Neural cell (in vitro differentiated cells): ENCODE data around the gene RNPEPL1. TPM values are rescaled to one million over a fixed set of nuclear protein-coding genes. Genes with fewer than 3 reads are reported as not detected.
A peak's percentile ranks its signal among the peaks of the same experiment; 100 is the strongest.

Source experiments
- H2AFZ ChIP-seq: fragments of 200-600, 300-800 bp; sonication (generic), shearing (Covaris generic); 2 replicates; pipeline ENCODE4 v1.6.0; 2014; ENCODE audit warnings: low read depth, mild to moderate bottlenecking, antibody characterized with exemption, low read length, moderate library complexity
- H3F3A ChIP-seq: fragments of 200-600 bp; shearing (Covaris generic); 2 replicates; pipeline ENCODE4 v1.6.1; 2016; ENCODE audit warnings: mild to moderate bottlenecking, moderate library complexity, mixed read lengths, antibody characterized with exemption, low read length; ENCODE audit not compliant: insufficient read depth, poor library complexity, severe bottlenecking
- H3K27ac ChIP-seq: fragments of 200-600, 300-800 bp; sonication (generic), shearing (Covaris generic); 2 replicates; pipeline ENCODE4 v1.5.1; 2014; ENCODE audit warnings: mild to moderate bottlenecking, low read length, moderate library complexity
- H3K27me3 ChIP-seq: fragments of 300-800, 200-600 bp; sonication (generic), shearing (Covaris generic); 2 replicates; pipeline ENCODE4 v1.6.0; 2014; ENCODE audit warnings: mild to moderate bottlenecking, low read depth, low read length, moderate library complexity; ENCODE audit not compliant: insufficient read depth
- H3K36me3 ChIP-seq: fragments of 300-800, 200-600 bp; sonication (generic), shearing (Covaris generic); 2 replicates; pipeline ENCODE4 v1.5.1; 2014; ENCODE audit warnings: mild to moderate bottlenecking, antibody characterized with exemption, low read length, moderate library complexity; ENCODE audit not compliant: insufficient read depth
- H3K4me2 ChIP-seq: fragments of 300-800, 200-600 bp; sonication (generic), shearing (Covaris generic); 2 replicates; pipeline ENCODE4 v1.6.0; 2014; ENCODE audit warnings: mild to moderate bottlenecking, low read length
- H3K4me3 ChIP-seq: fragments of 300-800, 200-600 bp; sonication (generic), shearing (Covaris generic); 2 replicates; pipeline ENCODE4 v1.5.1; 2014; ENCODE audit warnings: mild to moderate bottlenecking, low read length, moderate library complexity
- H3K79me2 ChIP-seq: fragments of 200-600 bp; shearing (Covaris generic); replicated peaks from 2 replicates; pipeline ENCODE4 v1.6.0; 2014; ENCODE audit warnings: mild to moderate bottlenecking, low read length, moderate library complexity; ENCODE audit not compliant: insufficient read depth
- H3K9ac ChIP-seq: fragments of 300-800, 200-600 bp; sonication (generic), shearing (Covaris generic); 2 replicates; pipeline ENCODE4 v1.6.1; 2016; ENCODE audit warnings: mild to moderate bottlenecking, low read length, mixed read lengths
- H3K9me2 ChIP-seq: fragments of 200-600 bp; shearing (Covaris generic); 2 replicates; pipeline ENCODE4 v1.6.1; 2016; ENCODE audit warnings: mild to moderate bottlenecking, low read length, mixed read lengths; ENCODE audit not compliant: insufficient read depth
- H3K9me3 ChIP-seq: fragments of 200-600, 300-800 bp; sonication (generic), shearing (Covaris generic); 2 replicates; pipeline ENCODE4 v1.6.1; 2016; ENCODE audit warnings: mild to moderate bottlenecking, mixed run types, low read length, moderate library complexity, mixed read lengths
- H4K20me1 ChIP-seq: fragments of 200-600 bp; shearing (Covaris generic); 2 replicates; pipeline ENCODE4 v1.6.1; 2016; ENCODE audit warnings: mild to moderate bottlenecking, mixed run types; ENCODE audit not compliant: insufficient read depth
- CTCF ChIP-seq: fragments of 450-650 bp; IDR thresholded peaks from 2 replicates; pipeline ENCODE4 v1.5.1; 2014; ENCODE audit warnings: antibody characterized with exemption, mild to moderate bottlenecking, moderate library complexity; ENCODE audit not compliant: poor library complexity, severe bottlenecking
- EP300 ChIP-seq: fragments of 450-650 bp; conservative IDR thresholded peaks from 2 replicates; pipeline ENCODE4 v1.6.1; 2014; ENCODE audit warnings: antibody characterized with exemption, mild to moderate bottlenecking, moderate library complexity; ENCODE audit not compliant: poor library complexity, severe bottlenecking
- EZH2 ChIP-seq: fragments of 200-600, 300-800 bp; shearing (Covaris generic), sonication (generic); IDR thresholded peaks from 2 replicates; pipeline ENCODE4 v1.6.1; 2014; ENCODE audit warnings: antibody characterized with exemption, low read length, borderline replicate concordance, mild to moderate bottlenecking; ENCODE audit not compliant: insufficient read depth, poor library complexity, severe bottlenecking
- MXI1 ChIP-seq: fragments of 450-650 bp; conservative IDR thresholded peaks from 2 replicates; pipeline ENCODE4 v1.6.1; 2014; ENCODE audit warnings: antibody characterized with exemption, mild to moderate bottlenecking; ENCODE audit not compliant: poor library complexity, severe bottlenecking
- POLR2AphosphoS5 ChIP-seq: IDR thresholded peaks from 2 replicates; pipeline ENCODE4 v1.6.1; 2012
- RAD21 ChIP-seq: fragments of 450-650 bp; conservative IDR thresholded peaks from 2 replicates; pipeline ENCODE4 v1.6.1; 2014; ENCODE audit warnings: antibody characterized with exemption, mild to moderate bottlenecking, moderate library complexity
- SMC3 ChIP-seq: fragments of 450-650 bp; conservative IDR thresholded peaks from 2 replicates; pipeline ENCODE4 v1.6.1; 2014; ENCODE audit warnings: antibody characterized with exemption, mild to moderate bottlenecking, moderate library complexity; ENCODE audit not compliant: poor library complexity
- TAF1 ChIP-seq: IDR thresholded peaks from 2 replicates; pipeline ENCODE4 v1.6.1; 2012; ENCODE audit warnings: low read depth
- polyA plus RNA-seq: library from polyadenylated mRNA; depleted of rRNA; stranded (reverse); fragments of >200 nt; gene quantifications from 2 replicates; pipeline ENCODE4 v1.2.3, GENCODE V29; 2014
- TF ChIP-seq, protein P1 (sequence below): IDR thresholded peaks from 2 replicates; pipeline ENCODE4 v1.6.1; 2012; ENCODE audit warnings: borderline replicate concordance

The RNPEPL1 gene
- polyA plus RNA-seq, 1 donor from 2014 or later: 16.1 TPM

DNA sequence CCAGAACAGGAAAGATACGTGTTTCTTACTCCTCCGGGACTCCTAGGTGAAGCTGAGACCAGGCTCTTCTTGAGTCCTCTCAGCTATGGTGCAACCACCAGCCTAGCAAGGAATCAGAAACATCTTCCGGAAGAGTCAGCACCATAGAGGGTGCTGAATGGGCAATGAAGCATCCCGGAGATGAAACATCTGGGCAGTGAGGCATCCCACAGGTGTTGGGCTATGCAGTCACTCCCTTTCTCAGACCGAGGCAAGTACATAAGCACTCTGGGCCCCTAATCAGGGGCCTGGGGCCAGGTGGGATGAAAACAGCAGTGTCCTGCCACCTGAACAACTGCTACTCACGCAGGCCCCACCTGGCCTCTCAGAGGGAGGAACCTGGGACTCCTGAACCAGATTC, 16.8 kb downstream of the RNPEPL1 start:
- Histone ChIP-seq H3K4me3 (peak overlapping the region; percentile 92), H3K36me3 (no peaks in the 10 kb centered on the region), H3K79me2 (peaks cover 47% of the 10 kb centered on the region), H3K27me3 (no peaks in the 10 kb centered on the region), H3K9ac (peak overlapping the region; percentile 90), H3K27ac (no peak overlapping the region), H3F3A (no peaks in the 10 kb centered on the region), H3K4me2 (peak overlapping the region; percentile 77), H3K9me2 (no peaks in the 10 kb centered on the region), H2AFZ (no peak overlapping the region), H4K20me1 (no peaks in the 10 kb centered on the region), H3K9me3 (no peaks in the 10 kb centered on the region)
- TF ChIP-seq TAF1: no peak
- no peak for TF ChIP-seq EZH2
- TF ChIP-seq, protein P1, sequence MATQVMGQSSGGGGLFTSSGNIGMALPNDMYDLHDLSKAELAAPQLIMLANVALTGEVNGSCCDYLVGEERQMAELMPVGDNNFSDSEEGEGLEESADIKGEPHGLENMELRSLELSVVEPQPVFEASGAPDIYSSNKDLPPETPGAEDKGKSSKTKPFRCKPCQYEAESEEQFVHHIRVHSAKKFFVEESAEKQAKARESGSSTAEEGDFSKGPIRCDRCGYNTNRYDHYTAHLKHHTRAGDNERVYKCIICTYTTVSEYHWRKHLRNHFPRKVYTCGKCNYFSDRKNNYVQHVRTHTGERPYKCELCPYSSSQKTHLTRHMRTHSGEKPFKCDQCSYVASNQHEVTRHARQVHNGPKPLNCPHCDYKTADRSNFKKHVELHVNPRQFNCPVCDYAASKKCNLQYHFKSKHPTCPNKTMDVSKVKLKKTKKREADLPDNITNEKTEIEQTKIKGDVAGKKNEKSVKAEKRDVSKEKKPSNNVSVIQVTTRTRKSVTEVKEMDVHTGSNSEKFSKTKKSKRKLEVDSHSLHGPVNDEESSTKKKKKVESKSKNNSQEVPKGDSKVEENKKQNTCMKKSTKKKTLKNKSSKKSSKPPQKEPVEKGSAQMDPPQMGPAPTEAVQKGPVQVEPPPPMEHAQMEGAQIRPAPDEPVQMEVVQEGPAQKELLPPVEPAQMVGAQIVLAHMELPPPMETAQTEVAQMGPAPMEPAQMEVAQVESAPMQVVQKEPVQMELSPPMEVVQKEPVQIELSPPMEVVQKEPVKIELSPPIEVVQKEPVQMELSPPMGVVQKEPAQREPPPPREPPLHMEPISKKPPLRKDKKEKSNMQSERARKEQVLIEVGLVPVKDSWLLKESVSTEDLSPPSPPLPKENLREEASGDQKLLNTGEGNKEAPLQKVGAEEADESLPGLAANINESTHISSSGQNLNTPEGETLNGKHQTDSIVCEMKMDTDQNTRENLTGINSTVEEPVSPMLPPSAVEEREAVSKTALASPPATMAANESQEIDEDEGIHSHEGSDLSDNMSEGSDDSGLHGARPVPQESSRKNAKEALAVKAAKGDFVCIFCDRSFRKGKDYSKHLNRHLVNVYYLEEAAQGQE: no peak
- no peak for TF ChIP-seq SMC3
- TF ChIP-seq CTCF: no peak
- no peak for TF ChIP-seq EP300
- no peak for TF ChIP-seq POLR2AphosphoS5
- TF ChIP-seq MXI1: no peak
- TF ChIP-seq RAD21: no peak

DNA sequence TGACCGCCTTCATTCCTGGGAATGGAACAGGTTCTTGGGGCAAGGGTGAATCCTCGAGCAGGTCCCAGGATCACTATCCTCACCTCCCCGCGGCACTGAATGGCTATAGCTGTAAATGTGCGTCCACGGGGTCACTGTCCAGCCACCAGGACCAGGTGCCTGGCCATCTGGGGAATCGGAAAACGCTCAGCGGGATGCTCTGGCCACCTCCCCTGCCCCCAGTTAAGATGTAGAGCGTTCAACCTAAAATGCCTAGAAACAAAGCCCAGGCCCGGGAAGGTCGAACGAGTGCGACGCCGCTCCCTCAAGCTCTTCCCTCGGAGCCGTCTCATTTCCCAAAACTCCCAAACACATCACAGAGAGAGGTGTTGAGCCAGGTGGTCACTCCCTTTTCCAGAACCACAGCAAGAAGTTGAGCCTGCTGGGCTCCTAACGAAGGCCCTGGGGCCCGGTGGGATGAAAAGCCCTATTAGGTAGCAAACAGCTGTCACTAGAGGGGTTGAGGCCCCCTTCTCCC, 17.5 kb downstream of the RNPEPL1 start:
- no peaks in the 10 kb centered on the region for H3K36me3 ChIP-seq
- H3K9me3 ChIP-seq: no peaks in the 10 kb centered on the region
- no peaks in the 10 kb centered on the region for H3F3A ChIP-seq
- TF ChIP-seq EZH2 (no peak), POLR2AphosphoS5 (no peak), RAD21 (no peak)
- H2AFZ ChIP-seq: peak overlapping the region; percentile 87
- H3K9ac ChIP-seq: peak overlapping the region; percentile 90
- H3K4me2 ChIP-seq: peak overlapping the region; percentile 77
- H3K27ac ChIP-seq: peak overlapping the region; percentile 88
- no peaks in the 10 kb centered on the region for H4K20me1 ChIP-seq
- peaks cover 47% of the 10 kb centered on the region for H3K79me2 ChIP-seq
- peak overlapping the region; percentile 92 for H3K4me3 ChIP-seq
- no peaks in the 10 kb centered on the region for H3K27me3 ChIP-seq
- H3K9me2 ChIP-seq: no peaks in the 10 kb centered on the region
